Measurements from ENCODE around the gene DRGX. TPM values are rescaled to one million over a fixed set of nuclear protein-coding genes. Genes with fewer than 3 reads are reported as not detected.

DRGX gene
- total RNA-seq, 1 donor from 2014 or later = not detected

DNA sequence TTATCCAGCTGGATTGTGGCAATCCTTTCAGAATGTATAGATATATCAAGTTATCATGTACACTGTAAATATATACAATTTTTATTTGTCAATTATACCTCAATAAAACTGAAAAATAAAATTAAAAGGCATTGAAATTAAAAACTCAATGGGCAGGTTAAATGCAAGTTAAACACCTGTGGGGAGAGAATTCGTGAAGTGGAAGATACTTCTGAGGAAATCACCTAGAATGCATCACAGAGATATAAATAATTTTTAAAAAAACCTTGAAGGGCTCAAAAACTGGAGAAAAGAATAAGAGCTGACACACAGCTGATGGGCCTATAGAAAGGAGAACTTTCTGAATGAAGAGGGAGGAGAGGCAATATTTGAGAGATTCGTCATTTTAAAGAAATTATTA lies 37.2 kb upstream of the DRGX start:
- intact Hi-C loops (cut with micrococcal nuclease) = no loop called here
- Histone ChIP-seq H3K36me3 (peaks cover 5% of the 10 kb centered on the region), H3K27me3 (ENCODE audit: low read depth) (no peaks in the 10 kb centered on the region), H3K27ac (replicated peaks) (no peak overlapping the region), H3K9me3 (replicated peaks) (peaks cover 11% of the 10 kb centered on the region), H3K4me3 (no peak overlapping the region), H3K4me1 (no peaks in the 10 kb centered on the region)
- TF ChIP-seq, protein P1, sequence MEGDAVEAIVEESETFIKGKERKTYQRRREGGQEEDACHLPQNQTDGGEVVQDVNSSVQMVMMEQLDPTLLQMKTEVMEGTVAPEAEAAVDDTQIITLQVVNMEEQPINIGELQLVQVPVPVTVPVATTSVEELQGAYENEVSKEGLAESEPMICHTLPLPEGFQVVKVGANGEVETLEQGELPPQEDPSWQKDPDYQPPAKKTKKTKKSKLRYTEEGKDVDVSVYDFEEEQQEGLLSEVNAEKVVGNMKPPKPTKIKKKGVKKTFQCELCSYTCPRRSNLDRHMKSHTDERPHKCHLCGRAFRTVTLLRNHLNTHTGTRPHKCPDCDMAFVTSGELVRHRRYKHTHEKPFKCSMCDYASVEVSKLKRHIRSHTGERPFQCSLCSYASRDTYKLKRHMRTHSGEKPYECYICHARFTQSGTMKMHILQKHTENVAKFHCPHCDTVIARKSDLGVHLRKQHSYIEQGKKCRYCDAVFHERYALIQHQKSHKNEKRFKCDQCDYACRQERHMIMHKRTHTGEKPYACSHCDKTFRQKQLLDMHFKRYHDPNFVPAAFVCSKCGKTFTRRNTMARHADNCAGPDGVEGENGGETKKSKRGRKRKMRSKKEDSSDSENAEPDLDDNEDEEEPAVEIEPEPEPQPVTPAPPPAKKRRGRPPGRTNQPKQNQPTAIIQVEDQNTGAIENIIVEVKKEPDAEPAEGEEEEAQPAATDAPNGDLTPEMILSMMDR (IDR thresholded peaks at IDR 0.05; ENCODE audit: borderline replicate concordance) = no peak
- DNase-seq = no peak

DNA sequence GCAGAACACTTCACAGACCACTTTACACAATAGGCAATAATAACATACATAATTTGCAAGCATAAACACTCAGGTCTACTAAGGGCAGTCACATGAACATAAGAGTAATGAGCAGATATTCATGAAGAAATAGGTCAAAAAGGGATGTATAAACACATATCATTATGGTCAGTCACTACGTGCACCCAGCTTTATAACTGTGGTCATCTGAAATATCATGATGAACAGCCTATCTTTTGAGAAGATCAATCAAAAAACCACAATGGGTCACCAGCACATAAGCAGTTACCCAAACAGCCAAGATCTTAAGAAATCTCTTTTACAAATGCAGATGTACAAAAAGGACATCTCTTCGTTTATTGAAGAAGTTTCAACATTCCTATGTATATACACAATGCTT lies 35.5 kb upstream of the DRGX start:
- Histone ChIP-seq H3K27ac (replicated peaks) (no peak overlapping the region), H3K4me1 (no peaks in the 10 kb centered on the region), H3K9me3 (replicated peaks) (peaks cover 11% of the 10 kb centered on the region), H3K4me3 (no peak overlapping the region), H3K27me3 (ENCODE audit: low read depth) (no peaks in the 10 kb centered on the region), H3K36me3 (peaks cover 5% of the 10 kb centered on the region)
- intact Hi-C loops (cut with micrococcal nuclease) = no loop called here
- TF ChIP-seq, protein P1 (IDR thresholded peaks at IDR 0.05; ENCODE audit: borderline replicate concordance) = no peak
- DNase-seq = no peak

DNA sequence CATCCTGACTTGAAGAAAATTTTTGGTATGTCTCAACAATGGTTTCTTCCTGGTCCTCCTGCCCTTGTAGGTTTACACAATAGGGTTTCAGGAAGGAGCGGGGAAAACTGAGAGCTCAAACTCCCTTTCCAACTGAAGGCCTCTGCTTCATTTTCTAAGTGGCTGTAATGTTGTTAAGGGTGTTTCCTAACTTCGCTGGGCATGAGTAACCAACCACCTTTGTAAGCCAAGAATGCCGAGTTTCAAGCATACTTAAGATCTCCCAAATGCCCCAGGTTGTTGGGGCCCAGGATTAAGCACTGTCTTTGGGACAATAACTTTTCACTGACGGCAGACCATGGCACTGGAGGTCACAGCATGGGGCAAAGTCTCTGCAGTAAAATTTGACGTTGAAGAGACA lies 33.6 kb upstream of the DRGX start:
- intact Hi-C loops (cut with micrococcal nuclease) = no loop called here
- Histone ChIP-seq H3K27me3 (ENCODE audit: low read depth) (no peaks in the 10 kb centered on the region), H3K36me3 (peaks cover 5% of the 10 kb centered on the region), H3K9me3 (replicated peaks) (peaks cover 29% of the 10 kb centered on the region), H3K4me3 (no peak overlapping the region), H3K27ac (replicated peaks) (no peak overlapping the region), H3K4me1 (no peaks in the 10 kb centered on the region)
- TF ChIP-seq, protein P1 (IDR thresholded peaks at IDR 0.05; ENCODE audit: borderline replicate concordance) = no peak
- DNase-seq = no peak

DNA sequence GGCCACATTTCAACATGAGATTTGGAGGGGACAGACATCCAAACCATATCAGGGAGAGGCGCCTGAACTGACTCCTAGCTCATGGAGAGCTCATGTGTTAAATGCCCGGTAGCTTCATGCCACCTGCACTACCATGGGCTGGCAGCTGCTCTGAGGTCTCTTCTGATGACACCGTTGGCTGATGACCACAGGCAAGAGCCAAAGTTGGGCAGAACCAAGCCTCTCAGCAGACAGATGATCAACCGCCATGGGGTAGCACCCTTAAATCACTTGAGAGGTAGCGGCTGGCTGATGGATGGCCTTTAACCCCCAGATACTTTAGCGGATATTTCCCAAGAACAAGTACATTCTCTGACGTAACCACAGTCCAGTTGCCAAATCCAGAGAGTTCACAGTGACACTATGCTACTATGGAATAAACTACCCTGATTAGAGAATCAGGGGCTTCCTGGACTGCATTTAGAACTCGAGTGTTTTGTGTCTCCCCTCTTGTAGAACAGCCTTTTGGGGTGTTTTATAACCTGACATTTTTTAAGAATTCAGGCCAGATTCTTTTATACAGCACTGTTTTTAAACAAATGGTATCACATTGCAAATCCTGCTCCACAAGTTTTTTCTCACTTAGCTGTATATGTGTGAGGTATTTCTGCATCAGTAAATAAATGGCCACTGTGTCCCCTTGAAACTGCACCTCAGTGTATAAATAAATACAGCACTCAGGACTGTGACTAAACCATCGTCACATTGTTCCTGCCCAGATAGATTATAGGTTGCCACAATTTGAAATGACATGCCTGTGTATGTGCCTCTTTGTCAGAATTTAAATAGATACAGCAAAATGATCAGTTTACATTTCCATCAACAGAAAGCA lies 30.8 kb upstream of the DRGX start:
- Histone ChIP-seq H3K27me3 (ENCODE audit: low read depth) (no peaks in the 10 kb centered on the region), H3K4me1 (no peaks in the 10 kb centered on the region), H3K4me3 (no peak overlapping the region), H3K27ac (replicated peaks) (no peak overlapping the region), H3K9me3 (replicated peaks) (peaks cover 24% of the 10 kb centered on the region), H3K36me3 (no peaks in the 10 kb centered on the region)
- no peak for DNase-seq
- intact Hi-C loops (cut with micrococcal nuclease) = no loop called here
- TF ChIP-seq, protein P1 (IDR thresholded peaks at IDR 0.05; ENCODE audit: borderline replicate concordance) = no peak

DNA sequence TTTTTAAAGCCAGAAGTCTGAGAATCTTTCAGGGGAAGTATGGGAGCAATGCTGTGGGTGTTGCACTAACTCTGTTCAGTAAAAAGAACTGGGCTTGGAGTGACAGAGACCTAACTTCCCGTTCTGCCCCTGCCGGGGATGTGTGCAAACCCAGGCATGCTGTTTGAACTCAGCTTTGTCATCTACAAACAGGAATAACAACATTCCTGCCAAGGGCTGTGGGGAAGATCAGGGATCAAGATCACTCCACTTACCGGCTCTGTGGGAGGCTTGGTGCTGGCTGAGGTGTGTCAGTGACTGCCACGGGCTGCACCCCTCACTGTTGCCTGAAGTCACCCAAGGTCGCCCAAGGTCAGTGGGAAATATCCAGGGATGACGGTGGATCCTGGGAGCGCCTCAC lies 23.1 kb upstream of the DRGX start:
- Histone ChIP-seq H3K9me3 (replicated peaks) (peaks cover under 1% of the 10 kb centered on the region), H3K4me3 (no peak overlapping the region), H3K36me3 (no peaks in the 10 kb centered on the region), H3K27ac (replicated peaks) (no peak overlapping the region), H3K27me3 (ENCODE audit: low read depth) (no peaks in the 10 kb centered on the region), H3K4me1 (no peaks in the 10 kb centered on the region)
- intact Hi-C loops (cut with micrococcal nuclease) = no loop called here
- TF ChIP-seq, protein P1 (IDR thresholded peaks at IDR 0.05; ENCODE audit: borderline replicate concordance) = no peak
- no peak for DNase-seq

Data from left ventricle myocardium inferior (tissue), 1 donor.